Measurements from ENCODE around the gene COBL.

Gene COBL

DNA sequence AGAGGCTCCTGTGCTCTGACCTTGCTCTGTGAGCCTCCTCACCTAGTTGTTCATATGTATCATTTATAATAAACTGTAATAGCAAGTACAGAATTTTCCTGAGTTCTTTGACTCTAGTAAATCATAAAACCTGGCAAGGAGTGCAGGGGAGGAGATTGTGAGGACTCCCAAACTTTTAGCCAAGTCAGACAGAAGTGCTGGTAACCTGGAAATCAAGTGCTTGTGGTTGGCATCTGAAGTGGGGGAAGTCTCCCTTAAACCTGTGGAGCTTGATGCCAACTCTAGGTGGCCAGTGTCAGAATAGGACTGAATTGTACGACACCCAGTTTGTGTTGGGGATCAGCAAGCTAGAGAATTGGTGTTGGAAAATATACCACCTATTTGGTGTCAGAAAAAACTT is 327.6 kb downstream of the COBL start:
- in situ Hi-C loops (cut with HindIII; ENCODE audit: low sequenced_read_pairs) = no loop called here
- TF ChIP-seq, protein P1, sequence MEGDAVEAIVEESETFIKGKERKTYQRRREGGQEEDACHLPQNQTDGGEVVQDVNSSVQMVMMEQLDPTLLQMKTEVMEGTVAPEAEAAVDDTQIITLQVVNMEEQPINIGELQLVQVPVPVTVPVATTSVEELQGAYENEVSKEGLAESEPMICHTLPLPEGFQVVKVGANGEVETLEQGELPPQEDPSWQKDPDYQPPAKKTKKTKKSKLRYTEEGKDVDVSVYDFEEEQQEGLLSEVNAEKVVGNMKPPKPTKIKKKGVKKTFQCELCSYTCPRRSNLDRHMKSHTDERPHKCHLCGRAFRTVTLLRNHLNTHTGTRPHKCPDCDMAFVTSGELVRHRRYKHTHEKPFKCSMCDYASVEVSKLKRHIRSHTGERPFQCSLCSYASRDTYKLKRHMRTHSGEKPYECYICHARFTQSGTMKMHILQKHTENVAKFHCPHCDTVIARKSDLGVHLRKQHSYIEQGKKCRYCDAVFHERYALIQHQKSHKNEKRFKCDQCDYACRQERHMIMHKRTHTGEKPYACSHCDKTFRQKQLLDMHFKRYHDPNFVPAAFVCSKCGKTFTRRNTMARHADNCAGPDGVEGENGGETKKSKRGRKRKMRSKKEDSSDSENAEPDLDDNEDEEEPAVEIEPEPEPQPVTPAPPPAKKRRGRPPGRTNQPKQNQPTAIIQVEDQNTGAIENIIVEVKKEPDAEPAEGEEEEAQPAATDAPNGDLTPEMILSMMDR (IDR thresholded peaks at IDR 0.05; ENCODE audit: low read depth, low read length) = no peak
- DNase-seq (ENCODE audit: low read depth, low spot score) = no peak
- H3K4me3 ChIP-seq (ENCODE audit: low read depth, low read length) = no peak overlapping the region

DNA sequence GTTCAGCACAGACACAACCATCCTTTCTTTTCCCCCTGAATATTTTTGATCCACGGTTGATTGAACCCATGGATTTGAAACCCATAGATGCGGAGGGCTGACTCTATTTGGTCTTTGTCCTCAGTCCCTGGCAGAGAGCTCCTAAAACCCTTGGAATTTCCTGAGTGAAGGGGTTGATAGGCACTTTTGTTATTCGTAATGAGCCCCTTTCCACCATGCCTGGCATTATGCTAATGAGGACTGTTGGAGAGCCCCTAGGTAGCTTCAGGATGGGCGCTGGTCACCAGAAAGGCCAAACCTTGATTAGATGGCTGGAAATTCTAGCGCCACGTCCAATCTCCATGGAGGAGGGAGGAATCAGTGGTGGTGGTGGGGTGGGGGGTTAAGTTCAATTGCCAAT is 328.1 kb downstream of the COBL start:
- TF ChIP-seq, protein P1 (IDR thresholded peaks at IDR 0.05; ENCODE audit: low read depth, low read length) = no peak

DNA sequence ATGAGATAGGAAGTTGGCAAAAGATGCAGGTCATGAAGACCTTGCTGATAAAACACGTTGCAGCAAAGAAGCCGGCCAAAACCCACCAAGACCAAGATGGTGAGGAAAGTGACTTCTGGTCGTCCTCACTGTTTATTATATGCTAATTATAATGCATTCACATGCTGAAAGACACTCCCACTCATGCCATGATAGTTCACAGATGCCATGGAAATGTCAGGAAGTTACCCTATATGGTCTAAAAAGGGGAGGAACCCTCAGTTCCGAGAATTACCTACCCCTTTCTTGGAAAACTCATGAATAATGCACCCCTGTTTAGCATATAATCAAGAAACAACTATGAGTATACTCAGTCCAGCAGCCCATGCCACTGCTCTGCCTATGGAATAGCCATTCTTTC is 331.5 kb downstream of the COBL start:
- H3K4me3 ChIP-seq (ENCODE audit: low read depth, low read length) = no peak overlapping the region
- in situ Hi-C loops (cut with HindIII; ENCODE audit: low sequenced_read_pairs) = no loop called here
- DNase-seq (ENCODE audit: low read depth, low spot score) = no peak
- TF ChIP-seq, protein P1 (IDR thresholded peaks at IDR 0.05; ENCODE audit: low read depth, low read length) = no peak

More for the DNA sequence above, 328.1 kb downstream of the COBL start:
- DNase-seq (ENCODE audit: low read depth, low spot score) = no peak
- in situ Hi-C loops (cut with HindIII; ENCODE audit: low sequenced_read_pairs) = no loop called here
- H3K4me3 ChIP-seq (ENCODE audit: low read depth, low read length) = no peak overlapping the region

DNA sequence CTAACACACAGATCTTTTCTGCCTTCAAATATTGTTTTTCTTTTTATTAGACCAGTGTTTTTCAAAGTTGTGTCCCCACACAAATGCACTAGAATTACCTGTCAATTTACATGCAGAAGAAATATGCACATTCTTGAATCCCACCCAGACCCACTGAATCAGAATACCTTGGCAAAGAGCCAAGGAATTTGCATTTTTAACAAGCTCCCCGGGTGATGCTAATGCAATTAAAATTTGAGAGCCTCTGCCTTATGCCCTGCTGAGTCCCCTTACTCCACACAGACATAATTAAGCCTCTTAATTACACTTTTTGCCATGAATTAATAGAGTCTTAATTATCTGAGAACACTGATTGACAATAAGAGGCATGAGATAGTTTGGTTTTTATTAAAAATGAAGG is 332.8 kb downstream of the COBL start:
- no peak for DNase-seq (ENCODE audit: low read depth, low spot score)
- no peak overlapping the region for H3K4me3 ChIP-seq (ENCODE audit: low read depth, low read length)
- TF ChIP-seq, protein P1 (IDR thresholded peaks at IDR 0.05; ENCODE audit: low read depth, low read length) = no peak
- in situ Hi-C loops (cut with HindIII; ENCODE audit: low sequenced_read_pairs) = no loop called here

DNA sequence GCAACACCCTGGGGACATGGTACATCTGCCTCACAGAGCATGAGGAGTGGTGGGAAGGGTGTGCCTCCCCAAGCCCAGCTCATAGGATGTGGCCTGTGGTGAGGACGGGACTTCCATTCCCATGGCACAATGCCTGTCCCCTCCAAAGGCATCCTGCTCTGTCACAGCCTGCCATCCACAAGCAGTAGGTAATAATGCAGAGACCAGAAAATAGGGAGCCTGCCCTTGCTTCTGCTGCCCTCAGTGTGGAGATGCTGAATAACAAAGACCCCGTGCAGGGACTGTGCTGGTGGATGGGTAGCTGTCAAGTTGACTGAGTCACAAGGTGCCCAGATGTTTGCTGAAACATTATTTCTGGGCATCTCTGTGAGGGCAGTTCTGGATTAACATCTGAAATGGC is 334.0 kb downstream of the COBL start:
- in situ Hi-C loops (cut with HindIII; ENCODE audit: low sequenced_read_pairs) = no loop called here
- no peak for DNase-seq (ENCODE audit: low read depth, low spot score)
- TF ChIP-seq, protein P1 (IDR thresholded peaks at IDR 0.05; ENCODE audit: low read depth, low read length) = peak; percentile 22

DNA sequence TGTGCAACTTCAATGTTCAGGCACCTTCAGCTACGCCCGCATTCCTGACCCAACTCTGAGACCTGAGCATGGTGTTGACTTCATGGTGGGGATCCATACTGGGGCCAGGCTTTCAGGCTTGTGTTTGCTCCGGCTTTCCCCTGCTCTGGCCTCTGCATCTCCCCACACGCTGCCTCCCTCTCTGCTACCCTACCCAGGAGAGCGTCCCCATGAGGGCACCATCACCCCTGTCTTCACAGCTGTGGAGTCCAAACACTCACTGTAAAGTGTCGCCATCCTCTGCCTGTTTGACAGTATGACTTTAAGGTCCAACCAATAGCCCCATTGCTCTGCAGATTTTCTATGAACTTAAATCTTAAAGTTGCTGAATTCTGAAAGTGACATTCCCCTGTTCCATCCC is 334.9 kb downstream of the COBL start:
- no peak for DNase-seq (ENCODE audit: low read depth, low spot score)
- H3K4me3 ChIP-seq (ENCODE audit: low read depth, low read length) = no peak overlapping the region
- in situ Hi-C loops (cut with HindIII; ENCODE audit: low sequenced_read_pairs) = no loop called here
- TF ChIP-seq, protein P1 (IDR thresholded peaks at IDR 0.05; ENCODE audit: low read depth, low read length) = no peak

More for the DNA sequence above, 334.0 kb downstream of the COBL start:
- no peak overlapping the region for H3K4me3 ChIP-seq (ENCODE audit: low read depth, low read length)

DNA sequence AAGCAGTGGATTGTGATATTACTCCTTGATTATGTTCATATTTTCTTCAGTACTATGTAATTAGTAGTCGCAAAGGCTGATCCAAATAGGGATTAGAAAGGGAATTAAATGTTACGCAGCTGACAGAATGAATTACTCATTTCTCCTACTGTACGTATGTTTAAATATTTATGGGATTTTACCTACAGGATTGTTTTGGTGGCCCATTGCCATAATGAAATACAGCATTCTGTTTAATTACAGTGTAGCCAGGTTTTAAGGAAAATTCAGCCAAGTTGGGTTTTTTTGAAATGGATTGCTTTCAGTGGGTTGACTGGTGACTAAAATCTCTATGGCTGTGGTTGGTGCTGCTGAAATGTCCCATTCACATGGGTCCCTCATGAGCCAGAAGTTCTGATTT is 336.2 kb downstream of the COBL start:
- no peak for DNase-seq (ENCODE audit: low read depth, low spot score)
- in situ Hi-C loops (cut with HindIII; ENCODE audit: low sequenced_read_pairs) = no loop called here
- no peak overlapping the region for H3K4me3 ChIP-seq (ENCODE audit: low read depth, low read length)
- TF ChIP-seq, protein P1 (IDR thresholded peaks at IDR 0.05; ENCODE audit: low read depth, low read length) = no peak
